AG04449 (cell line): Measurements from ENCODE around the gene TBL1X.
"Not testable (repeated sequence)": the region's sequence is repeated elsewhere in the genome, so short reads cannot be mapped to it uniquely, and the experiment has no call there.

Experiments used
- CTCF ChIA-PET: fragments of 350-600 bp; formaldehyde crosslinking; extraction: SDS; loops from one replicate; lab custom pipeline; 2021; ENCODE audit warnings: antibody characterized with exemption; lab: Yijun Ruan, JAX
- POLR2A ChIA-PET: fragments of 400-600, 350-600 bp; formaldehyde crosslinking; extraction: SDS; loops from one replicate; lab custom pipeline; 2020; ENCODE audit warnings: antibody characterized with exemption, inconsistent platforms; lab: Yijun Ruan, JAX
- DNase-seq: peaks from one replicate; pipeline ENCODE4 v3.0.0-alpha.2; 2010; ENCODE audit warnings: low read depth, low spot score
- H3K4me3 ChIP-seq: 2 replicates; pipeline ENCODE4 v1.5.1; 2011; ENCODE audit warnings: low read depth, mild to moderate bottlenecking, control low read depth, low read length
- TF ChIP-seq, protein P1 (sequence below): IDR thresholded peaks from one replicate; pipeline ENCODE4 v1.5.1; 2011; ENCODE audit warnings: mild to moderate bottlenecking, moderate library complexity, low read length, control low read depth, inconsistent platforms; ENCODE audit not compliant: insufficient read depth; ENCODE audit errors: missing control alignments

Gene TBL1X

DNA sequence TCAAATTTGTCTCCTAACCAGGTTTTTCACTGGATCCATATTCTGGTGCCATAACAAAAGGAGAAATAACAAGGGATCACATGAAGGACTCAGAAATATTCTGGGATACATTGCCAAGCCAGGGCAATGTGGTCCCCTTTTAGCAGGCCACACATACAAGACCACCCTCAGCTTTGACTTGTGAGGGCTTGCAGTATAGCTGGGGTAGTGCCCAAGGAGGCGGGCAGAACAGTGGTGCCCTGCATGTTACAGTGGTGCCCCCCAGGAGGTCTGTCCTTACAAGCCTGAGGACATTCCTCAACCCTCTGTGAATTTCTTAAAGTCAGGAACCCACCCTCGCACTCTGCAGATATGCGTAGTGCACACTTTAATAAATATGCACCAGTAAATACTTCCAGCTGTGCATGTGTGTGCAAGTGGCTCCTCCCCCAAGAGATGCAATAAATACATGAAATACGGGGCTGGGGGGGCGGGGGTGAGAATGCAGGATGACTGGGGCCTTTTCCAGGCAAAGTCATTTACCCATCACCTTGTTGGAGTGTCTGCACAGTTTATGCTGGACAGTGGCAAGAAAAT, 34.4 kb upstream of the TBL1X start:
- ChIA-PET CTCF (no interaction called here), POLR2A (no interaction called here)
- TF ChIP-seq, protein P1, sequence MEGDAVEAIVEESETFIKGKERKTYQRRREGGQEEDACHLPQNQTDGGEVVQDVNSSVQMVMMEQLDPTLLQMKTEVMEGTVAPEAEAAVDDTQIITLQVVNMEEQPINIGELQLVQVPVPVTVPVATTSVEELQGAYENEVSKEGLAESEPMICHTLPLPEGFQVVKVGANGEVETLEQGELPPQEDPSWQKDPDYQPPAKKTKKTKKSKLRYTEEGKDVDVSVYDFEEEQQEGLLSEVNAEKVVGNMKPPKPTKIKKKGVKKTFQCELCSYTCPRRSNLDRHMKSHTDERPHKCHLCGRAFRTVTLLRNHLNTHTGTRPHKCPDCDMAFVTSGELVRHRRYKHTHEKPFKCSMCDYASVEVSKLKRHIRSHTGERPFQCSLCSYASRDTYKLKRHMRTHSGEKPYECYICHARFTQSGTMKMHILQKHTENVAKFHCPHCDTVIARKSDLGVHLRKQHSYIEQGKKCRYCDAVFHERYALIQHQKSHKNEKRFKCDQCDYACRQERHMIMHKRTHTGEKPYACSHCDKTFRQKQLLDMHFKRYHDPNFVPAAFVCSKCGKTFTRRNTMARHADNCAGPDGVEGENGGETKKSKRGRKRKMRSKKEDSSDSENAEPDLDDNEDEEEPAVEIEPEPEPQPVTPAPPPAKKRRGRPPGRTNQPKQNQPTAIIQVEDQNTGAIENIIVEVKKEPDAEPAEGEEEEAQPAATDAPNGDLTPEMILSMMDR = no peak
- H3K4me3 ChIP-seq = no peak overlapping the region
- no peak for DNase-seq

DNA sequence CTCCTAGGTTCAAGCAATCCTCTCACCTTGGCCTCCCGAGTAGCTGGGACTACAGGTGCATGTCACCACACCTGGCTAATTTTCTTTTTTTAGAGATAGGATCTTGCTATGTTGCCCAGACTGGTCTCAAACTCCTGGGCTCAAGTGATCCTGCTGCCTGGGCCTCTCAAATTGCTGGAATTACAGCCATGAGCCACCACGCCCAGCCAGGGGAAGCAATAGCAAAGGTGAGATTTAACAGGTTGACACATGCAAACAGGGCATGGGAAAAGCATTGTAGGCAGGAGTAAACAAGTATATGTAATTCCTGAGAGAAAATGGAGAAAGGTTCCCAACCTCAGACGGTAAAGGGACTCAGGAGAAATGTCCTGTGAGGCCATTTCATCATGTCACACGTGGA, 33.6 kb upstream of the TBL1X start:
- no peak overlapping the region for H3K4me3 ChIP-seq
- CTCF ChIA-PET = no interaction called here
- DNase-seq = no peak
- TF ChIP-seq, protein P1 = no peak
- POLR2A ChIA-PET = no interaction called here

DNA sequence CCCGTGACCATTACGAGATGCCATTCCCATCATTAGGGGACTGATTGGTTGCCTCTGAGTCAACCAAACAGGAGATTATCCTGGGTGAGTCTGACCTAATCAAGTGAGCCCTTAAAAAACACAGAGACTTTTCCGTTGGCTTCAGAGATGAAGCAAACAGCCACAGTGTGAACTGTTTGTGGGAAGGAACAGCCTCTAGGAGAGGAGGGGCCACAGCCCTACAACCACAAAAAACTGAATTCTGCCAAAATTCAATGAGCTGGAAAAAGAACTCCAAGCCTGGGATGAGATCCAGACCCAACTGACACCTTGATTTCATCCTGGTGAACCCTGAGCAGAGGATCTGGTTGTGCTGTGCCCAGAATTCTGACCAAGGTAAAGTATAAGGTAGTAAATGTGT, 31.3 kb upstream of the TBL1X start:
- TF ChIP-seq, protein P1 = no peak
- DNase-seq = no peak
- ChIA-PET POLR2A (no interaction called here), CTCF (no interaction called here)
- no peak overlapping the region for H3K4me3 ChIP-seq

DNA sequence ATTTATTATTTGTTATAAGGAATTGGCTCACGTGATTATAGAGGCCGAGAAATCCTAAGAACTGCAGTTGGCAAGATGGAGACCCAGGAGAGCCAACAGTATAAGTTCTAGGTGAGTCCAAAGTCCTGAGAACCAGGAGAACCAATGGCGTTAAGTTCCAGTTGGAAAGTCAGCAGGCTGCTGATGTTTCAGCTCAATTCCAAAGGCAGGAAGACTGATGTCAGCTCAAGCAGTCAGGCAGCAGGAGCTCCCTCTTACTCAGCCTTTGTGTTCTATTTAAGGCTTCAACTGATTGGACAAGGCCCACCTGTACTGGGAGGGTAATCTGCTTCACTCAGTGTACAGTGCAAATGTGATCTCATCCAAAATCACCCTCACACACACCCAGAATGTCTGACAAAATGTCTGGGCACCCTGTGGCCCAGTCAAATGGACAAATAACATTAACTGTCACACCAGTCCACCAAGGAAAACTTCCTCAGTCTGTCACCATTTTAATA, 30.8 kb upstream of the TBL1X start:
- no peak for DNase-seq
- CTCF ChIA-PET = no interaction called here
- no peak overlapping the region for H3K4me3 ChIP-seq
- TF ChIP-seq, protein P1 = no peak
- POLR2A ChIA-PET = no interaction called here

DNA sequence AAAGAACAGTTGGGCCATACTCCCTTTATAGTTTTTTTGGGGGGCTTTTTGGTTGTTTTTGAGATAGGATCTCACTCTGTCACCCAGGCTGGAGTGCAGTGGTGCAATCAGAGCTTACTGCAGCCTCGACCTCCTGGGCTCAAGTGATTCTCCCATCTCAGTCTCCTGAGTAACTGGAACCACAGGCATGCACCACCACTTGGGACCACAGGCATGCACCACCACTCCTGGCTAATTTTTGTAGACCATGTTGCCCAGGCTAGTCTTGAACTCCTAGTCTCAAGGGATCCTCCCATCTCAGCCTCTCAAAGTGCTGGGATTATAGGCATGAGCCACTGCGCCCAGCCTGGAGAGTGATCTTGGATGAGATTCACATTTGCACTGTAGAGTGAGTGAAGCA, 29.8 kb upstream of the TBL1X start:
- H3K4me3 ChIP-seq, DNase-seq, POLR2A ChIA-PET, CTCF ChIA-PET: not testable (repeated sequence)

DNA sequence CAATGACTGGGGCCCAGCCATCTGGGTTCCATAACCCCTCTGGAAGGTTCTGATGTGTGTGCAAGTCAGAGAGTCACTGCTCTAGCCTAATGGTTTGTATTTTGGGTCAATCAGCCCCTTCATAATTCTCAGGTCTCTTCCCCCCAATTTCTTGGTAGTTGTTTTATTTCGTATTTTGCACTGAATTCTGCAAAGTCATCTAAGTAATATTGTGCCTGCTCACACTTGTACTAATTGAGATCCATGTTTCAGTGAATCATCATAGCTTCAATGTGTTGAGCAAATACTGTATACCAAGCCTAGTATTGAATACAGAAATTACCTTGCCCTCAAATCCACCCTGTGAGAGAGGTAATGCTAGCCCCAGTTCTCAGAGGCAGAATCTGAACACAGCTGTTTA, 28.0 kb upstream of the TBL1X start:
- CTCF ChIA-PET = no interaction called here
- H3K4me3 ChIP-seq = no peak overlapping the region
- TF ChIP-seq, protein P1 = no peak
- POLR2A ChIA-PET = no interaction called here
- DNase-seq = no peak

DNA sequence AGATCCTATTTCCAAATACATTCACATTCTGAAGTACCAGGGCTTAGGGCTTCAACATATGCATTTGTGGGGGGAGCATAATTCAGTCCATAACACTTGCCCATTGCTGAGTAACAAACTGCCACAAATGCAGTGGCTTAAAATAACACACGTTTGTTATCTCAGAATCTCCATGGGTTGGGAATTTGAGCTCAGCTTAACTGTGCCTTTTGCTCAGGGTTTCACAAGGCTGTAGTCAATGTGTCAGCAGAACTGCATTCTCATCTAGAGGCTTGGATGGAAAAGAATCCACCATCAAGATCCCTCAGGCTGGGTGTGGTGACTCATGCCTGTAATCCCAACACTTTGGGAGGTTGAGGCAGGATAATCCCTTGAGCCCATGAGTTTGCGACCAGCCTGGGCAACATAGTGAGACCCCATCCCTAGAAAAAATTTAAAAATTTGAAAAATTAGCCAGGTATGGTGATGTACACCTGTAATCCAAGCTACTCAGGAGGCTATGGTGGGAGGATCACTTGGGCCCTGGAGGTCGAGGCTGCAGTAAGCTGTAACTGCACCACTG, 25.8 kb upstream of the TBL1X start:
- POLR2A ChIA-PET = no interaction called here
- CTCF ChIA-PET = no interaction called here
- TF ChIP-seq, protein P1 = no peak
- H3K4me3 ChIP-seq = no peak overlapping the region
- no peak for DNase-seq
